Stimulated activated naive CD4-positive, alpha-beta T cell treated with Interleukin-2 at 50 U/mL for 16 hours (primary cell): Measurements from ENCODE around the gene ROPN1L.
"Not testable (repeated sequence)": the region's sequence is repeated elsewhere in the genome, so short reads cannot be mapped to it uniquely, and the experiment has no call there.

ENCODE experiments used
- DNase-seq: peaks from one replicate; lab custom pipeline; 2025; lab: John Stamatoyannopoulos, UW

ROPN1L gene

GRCh38 chr5:10441083-10441991, at the start of gene ROPN1L:
TSS of gene ROPN1L (plus strand) at chr5:10441879. CDS start at chr5:10442168, 289 bp downstream.
- peak; percentile 74 for DNase-seq

GRCh38 chr5:10392567-10393328, 48.9 kb upstream of the ROPN1L start:
- not testable (repeated sequence) for DNase-seq

GRCh38 chr5:10393491-10393890, 48.2 kb upstream of the ROPN1L start:
- DNase-seq: no peak

- DNase-seq: no peak
Observed at GRCh38 chr5:10396552-10396951, 45.1 kb upstream of the ROPN1L start.

- DNase-seq: no peak
Observed at GRCh38 chr5:10399839-10400238, 41.8 kb upstream of the ROPN1L start.

GRCh38 chr5:10400411-10400810, 41.3 kb upstream of the ROPN1L start:
- DNase-seq: no peak

GRCh38 chr5:10400831-10401230, 40.8 kb upstream of the ROPN1L start:
- DNase-seq: no peak

GRCh38 chr5:10401498-10401897, 40.2 kb upstream of the ROPN1L start:
- DNase-seq: no peak

- no peak for DNase-seq
Observed at GRCh38 chr5:10403829-10404228, 37.9 kb upstream of the ROPN1L start.

GRCh38 chr5:10406651-10407050, 35.0 kb upstream of the ROPN1L start:
- no peak for DNase-seq

GRCh38 chr5:10409504-10409903, 32.2 kb upstream of the ROPN1L start:
- DNase-seq: no peak

- no peak for DNase-seq
Observed at GRCh38 chr5:10410662-10411061, 31.0 kb upstream of the ROPN1L start.

- DNase-seq: no peak
Observed at GRCh38 chr5:10411336-10411735, 30.3 kb upstream of the ROPN1L start.

GRCh38 chr5:10416868-10417267, 24.8 kb upstream of the ROPN1L start:
- no peak for DNase-seq

- no peak for DNase-seq
Observed at GRCh38 chr5:10418654-10419345, 22.9 kb upstream of the ROPN1L start.

GRCh38 chr5:10420468-10420867, 21.2 kb upstream of the ROPN1L start:
- DNase-seq: no peak

GRCh38 chr5:10420932-10421331, 20.7 kb upstream of the ROPN1L start:
- no peak for DNase-seq

GRCh38 chr5:10421896-10422691, 19.6 kb upstream of the ROPN1L start:
- DNase-seq: no peak

GRCh38 chr5:10423022-10423421, 18.7 kb upstream of the ROPN1L start:
- no peak for DNase-seq

GRCh38 chr5:10424124-10424731, 17.5 kb upstream of the ROPN1L start:
- no peak for DNase-seq

GRCh38 chr5:10427201-10427600, 14.5 kb upstream of the ROPN1L start:
- no peak for DNase-seq
